ENCODE measurements around the gene RUNX1.

- TF ChIP-seq CTCF (IDR thresholded peaks at IDR 0.05), result no peak
- no peak for TF ChIP-seq POLR2A (IDR thresholded peaks at IDR 0.05)
- TF ChIP-seq POLR2AphosphoS5 (IDR thresholded peaks at IDR 0.05; ENCODE audit: insufficient read depth in 1 of 2, low read depth in 1 of 2), result no peak
Measured at GRCh38 chr21:35043549-35043948, 5.6 kb downstream of the RUNX1 start.

Measured in vagina (tissue), 2 donors.